OCI-LY7 (cell line): ENCODE measurements around the gene FCAMR. TPM values are rescaled to one million over a fixed set of nuclear protein-coding genes. Genes with fewer than 3 reads are reported as not detected.

Experiments
- BruUV-seq: library from RNA; stranded (reverse); fragments of 400-500 nt; replicated peaks from 2 replicates; lab custom pipeline; 2021; lab: Mats Ljungman, UMichigan
- CTCF ChIA-PET: fragments of 300-600 bp; sonication (Branson Sonifier 250); formaldehyde crosslinking; loops from one replicate; lab custom pipeline; 2022; ENCODE audit warnings: antibody characterized with exemption; ENCODE audit not compliant: unreplicated experiment; lab: Charles Lee
- POLR2A ChIA-PET: fragments of 300-600 bp; sonication (Branson Sonifier 250); formaldehyde crosslinking; loops from one replicate; lab custom pipeline; 2022; ENCODE audit warnings: antibody characterized with exemption; lab: Charles Lee
- DNase-seq: peaks from one replicate; pipeline ENCODE4 v3.0.0-alpha.2; 2015; ENCODE audit warnings: low spot score
- H2AFZ ChIP-seq: fragments of 200-600 bp; sonication (generic), shearing (Covaris generic); 2 replicates; pipeline ENCODE4 v1.6.1; 2014; ENCODE audit warnings: mild to moderate bottlenecking, antibody characterized with exemption, low read length, moderate library complexity
- H3K27ac ChIP-seq: fragments of 200-600 bp; sonication (generic); 2 replicates; pipeline ENCODE4 v1.5.1; 2014; ENCODE audit warnings: mixed run types, low read depth, mild to moderate bottlenecking, moderate library complexity, low read length, inconsistent platforms; ENCODE audit not compliant: poor library complexity, severe bottlenecking
- H3K36me3 ChIP-seq: fragments of 200-600 bp; sonication (generic); 2 replicates; pipeline ENCODE4 v1.6.1; 2014; ENCODE audit warnings: mild to moderate bottlenecking, antibody characterized with exemption, low read length, moderate library complexity, mixed read lengths; ENCODE audit not compliant: insufficient read depth
- H3K4me1 ChIP-seq: fragments of 200-600 bp; sonication (generic); 2 replicates; pipeline ENCODE4 v1.5.1; 2014; ENCODE audit warnings: mild to moderate bottlenecking, low read length; ENCODE audit not compliant: insufficient read depth, poor library complexity, severe bottlenecking
- H3K4me2 ChIP-seq: fragments of 200-600 bp; sonication (generic); 2 replicates; pipeline ENCODE4 v1.6.1; 2014; ENCODE audit warnings: mild to moderate bottlenecking, low read length
- H3K4me3 ChIP-seq: fragments of 200-600 bp; sonication (generic); 2 replicates; pipeline ENCODE4 v1.5.1; 2014; ENCODE audit warnings: mild to moderate bottlenecking, low read depth, low read length; ENCODE audit not compliant: poor library complexity, severe bottlenecking
- H3K79me2 ChIP-seq: fragments of 200-600 bp; sonication (generic); 2 replicates; pipeline ENCODE4 v1.6.1; 2016; ENCODE audit warnings: low read depth, mild to moderate bottlenecking, low read length, moderate library complexity, mixed read lengths; ENCODE audit not compliant: insufficient read depth
- H3K9me2 ChIP-seq: fragments of 200-600 bp; sonication (generic); 2 replicates; pipeline ENCODE4 v1.6.1; 2016; ENCODE audit warnings: mild to moderate bottlenecking, low read length, mixed read lengths; ENCODE audit not compliant: insufficient read depth
- H3K9me3 ChIP-seq: fragments of 200-600 bp; sonication (generic); 2 replicates; pipeline ENCODE4 v1.6.1; 2014; ENCODE audit warnings: mild to moderate bottlenecking, mixed run types, low read length, mixed read lengths
- H4K20me1 ChIP-seq: fragments of 200-600 bp; sonication (generic); 2 replicates; pipeline ENCODE4 v1.6.1; 2014; ENCODE audit warnings: mild to moderate bottlenecking, antibody characterized with exemption, low read length, moderate library complexity, mixed read lengths; ENCODE audit not compliant: insufficient read depth
- CTCF ChIP-seq: fragments of 200-600 bp; sonication (generic); conservative IDR thresholded peaks from 2 replicates; pipeline ENCODE4 v1.5.1; 2014; ENCODE audit warnings: mild to moderate bottlenecking, antibody characterized with exemption, low read length, moderate library complexity, mixed read lengths
- EZH2phosphoT487 ChIP-seq: fragments of 200-600 bp; sonication (generic); IDR thresholded peaks from 2 replicates; pipeline ENCODE4 v1.6.1; 2018; ENCODE audit warnings: low read depth, borderline replicate concordance, mild to moderate bottlenecking, mixed run types, antibody characterized with exemption, low read length, moderate library complexity, mixed read lengths
- intact Hi-C: fragments of 100-400 bp; cut with micrococcal nuclease; formaldehyde crosslinking; loops from one replicate; pipeline ENCODE4 v1.10.0; 2022; ENCODE audit not compliant: unreplicated experiment
- total RNA-seq, 2 experiments: library from RNA; depleted of rRNA in 1 of 2; stranded (reverse); fragments of >200 nt in 1 of 2; shearing (Covaris generic) in 1 of 2; gene quantifications; 2 replicates each; pipeline ENCODE4 v1.2.3, GENCODE V29; 2014 to 2022

Gene FCAMR
- total RNA-seq, 2 experiments from 2014 or later: not detected

- H3K36me3 ChIP-seq: no peaks in the 10 kb centered on the region
- H2AFZ ChIP-seq: no peak overlapping the region
- no peak for DNase-seq
- ChIA-PET CTCF (no interaction called here), POLR2A (interaction anchor here (0.8 kb wide), 2 partner anchors 27 to 526 kb away, joined by 3 read pairs; no protein-coding TSS in a partner anchor)
- no peak for TF ChIP-seq CTCF
- TF ChIP-seq EZH2phosphoT487: no peak
- no TSS peak for BruUV-seq
- no peak overlapping the region for H3K4me3 ChIP-seq
- H3K27ac ChIP-seq: no peak overlapping the region
- no peaks in the 10 kb centered on the region for H3K9me3 ChIP-seq
- no peaks in the 10 kb centered on the region for H4K20me1 ChIP-seq
- no peaks in the 10 kb centered on the region for H3K9me2 ChIP-seq
- H3K79me2 ChIP-seq: no peaks in the 10 kb centered on the region
- H3K4me2 ChIP-seq: no peak overlapping the region
- intact Hi-C loops: no loop called here
- H3K4me1 ChIP-seq: no peaks in the 10 kb centered on the region
These were observed 3.9 kb upstream of the FCAMR start for GRCh38 chr1:206974140-206974539.

GRCh38 chr1:206972728-206973127 lies 2.5 kb upstream of the FCAMR start:
- intact Hi-C loops: no loop called here
- CTCF ChIA-PET: interaction anchor here (1.0 kb wide), 1 partner anchor 40 kb away, joined by 3 read pairs; no protein-coding TSS in a partner anchor

GRCh38 chr1:206971029-206971655 lies 882 bp upstream of the FCAMR start:
- H3K4me2 ChIP-seq: no peak overlapping the region
- POLR2A ChIA-PET: interaction anchor here (0.5 to 0.6 kb wide), 2 partner anchors 12 to 74 kb away, joined by 3 read pairs; partner anchors contain the start of gene IL24
- CTCF ChIA-PET: no interaction called here

More at GRCh38 chr1:206972728-206973127, 2.5 kb upstream of the FCAMR start:
- Histone ChIP-seq H3K9me3 (no peaks in the 10 kb centered on the region), H3K36me3 (no peaks in the 10 kb centered on the region), H4K20me1 (no peaks in the 10 kb centered on the region), H3K9me2 (no peaks in the 10 kb centered on the region), H3K79me2 (no peaks in the 10 kb centered on the region), H3K4me3 (no peak overlapping the region), H3K4me2 (no peak overlapping the region), H2AFZ (no peak overlapping the region), H3K4me1 (no peaks in the 10 kb centered on the region), H3K27ac (no peak overlapping the region)
- DNase-seq: no peak
- no TSS peak for BruUV-seq
- POLR2A ChIA-PET: interaction anchor here (0.6 to 1.4 kb wide), 4 partner anchors 12 to 204 kb away, joined by 3 to 5 read pairs (median 3); partner anchors contain the start of gene FCMR
- no peak for TF ChIP-seq EZH2phosphoT487

More at GRCh38 chr1:206971029-206971655, 882 bp upstream of the FCAMR start:
- Histone ChIP-seq H3K79me2 (no peaks in the 10 kb centered on the region), H4K20me1 (no peaks in the 10 kb centered on the region), H3K9me2 (no peaks in the 10 kb centered on the region), H3K27ac (no peak overlapping the region), H2AFZ (no peak overlapping the region), H3K9me3 (no peaks in the 10 kb centered on the region), H3K4me3 (no peak overlapping the region), H3K36me3 (no peaks in the 10 kb centered on the region), H3K4me1 (no peaks in the 10 kb centered on the region)
- intact Hi-C loops: no loop called here
- no TSS peak for BruUV-seq
- TF ChIP-seq CTCF: no peak
- no peak for DNase-seq
